ENCODE results near the gene PRMT1.
"Not testable (repeated sequence)": the region's sequence is repeated elsewhere in the genome, so short reads cannot be mapped to it uniquely, and the experiment has no call there.

PRMT1 gene

GRCh38 chr19:49705919-49706318, 28.8 kb downstream of the PRMT1 start:
- Mint-ChIP-seq H3K27ac (no peak overlapping the region), H3K27me3 (peaks cover 32% of the 10 kb centered on the region), H3K9me3 (no peaks in the 10 kb centered on the region), H3K4me3 (no peak overlapping the region), H3K36me3 (peaks cover 5% of the 10 kb centered on the region), H3K4me1 (no peaks in the 10 kb centered on the region)
- ATAC-seq = no peak

- Mint-ChIP-seq H3K4me3 (no peak overlapping the region), H3K4me1 (no peaks in the 10 kb centered on the region), H3K27ac (no peak overlapping the region), H3K36me3 (peaks cover 5% of the 10 kb centered on the region), H3K27me3 (peaks cover 39% of the 10 kb centered on the region), H3K9me3 (no peaks in the 10 kb centered on the region)
- ATAC-seq = no peak
These were observed 33.4 kb downstream of the PRMT1 start for GRCh38 chr19:49710372-49710951.

DNA sequence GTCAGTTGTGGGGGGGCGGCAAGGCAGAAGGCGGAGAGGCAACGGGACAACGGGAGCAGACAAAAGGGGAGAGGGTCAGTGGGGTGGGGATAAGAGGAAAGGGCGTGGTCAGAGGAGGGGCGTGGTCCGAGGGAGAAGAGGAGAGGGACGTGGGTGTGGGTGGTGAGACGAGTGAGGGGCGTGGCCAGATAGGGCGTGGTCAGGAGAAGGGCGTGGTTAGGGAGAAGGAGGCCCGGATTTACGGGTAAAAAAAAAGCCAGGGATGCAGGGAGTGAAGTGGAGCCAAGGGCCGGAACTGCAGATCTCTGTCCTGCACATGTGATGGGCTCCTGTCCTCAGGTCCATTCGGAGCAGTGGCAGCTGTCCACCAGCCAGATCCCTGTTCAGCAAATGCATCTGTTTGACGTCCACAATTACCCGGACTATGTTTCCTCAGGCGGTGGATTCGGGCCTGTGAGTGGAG, 35.4 kb downstream of the PRMT1 start:
- Mint-ChIP-seq H3K9me3 (no peaks in the 10 kb centered on the region), H3K36me3 (peaks cover 5% of the 10 kb centered on the region), H3K4me1 (no peaks in the 10 kb centered on the region), H3K27ac (no peak overlapping the region), H3K27me3 (peaks cover 39% of the 10 kb centered on the region), H3K4me3 (no peak overlapping the region)
- ATAC-seq = no peak

GRCh38 chr19:49713236-49713845, 36.3 kb downstream of the PRMT1 start:
- H3K27ac Mint-ChIP-seq = no peak overlapping the region
- H3K9me3 Mint-ChIP-seq = no peaks in the 10 kb centered on the region
- peaks cover 5% of the 10 kb centered on the region for H3K36me3 Mint-ChIP-seq
- ATAC-seq = no peak
- no peaks in the 10 kb centered on the region for H3K4me1 Mint-ChIP-seq
- no peak overlapping the region for H3K4me3 Mint-ChIP-seq
- H3K27me3 Mint-ChIP-seq = peaks cover 39% of the 10 kb centered on the region

- H3K27ac Mint-ChIP-seq = no peak overlapping the region
- H3K9me3 Mint-ChIP-seq = no peaks in the 10 kb centered on the region
- peaks cover 7% of the 10 kb centered on the region for H3K4me1 Mint-ChIP-seq
- ATAC-seq = no peak
- no peaks in the 10 kb centered on the region for H3K36me3 Mint-ChIP-seq
- H3K4me3 Mint-ChIP-seq = no peak overlapping the region
- peaks cover 14% of the 10 kb centered on the region for H3K27me3 Mint-ChIP-seq
These were observed 39.1 kb downstream of the PRMT1 start for GRCh38 chr19:49716154-49716553.

- no peaks in the 10 kb centered on the region for H3K27me3 Mint-ChIP-seq
- H3K27ac Mint-ChIP-seq = no peak overlapping the region
- no peaks in the 10 kb centered on the region for H3K9me3 Mint-ChIP-seq
- no peak overlapping the region for H3K4me3 Mint-ChIP-seq
- no peaks in the 10 kb centered on the region for H3K36me3 Mint-ChIP-seq
- ATAC-seq = no peak
- H3K4me1 Mint-ChIP-seq = peaks cover 7% of the 10 kb centered on the region
These were observed 41.4 kb downstream of the PRMT1 start for GRCh38 chr19:49718511-49718910.

- no peaks in the 10 kb centered on the region for H3K36me3 Mint-ChIP-seq
- H3K27ac Mint-ChIP-seq = no peak overlapping the region
- H3K4me3 Mint-ChIP-seq = no peak overlapping the region
These were observed 41.9 kb downstream of the PRMT1 start for GRCh38 chr19:49718991-49719390.

DNA sequence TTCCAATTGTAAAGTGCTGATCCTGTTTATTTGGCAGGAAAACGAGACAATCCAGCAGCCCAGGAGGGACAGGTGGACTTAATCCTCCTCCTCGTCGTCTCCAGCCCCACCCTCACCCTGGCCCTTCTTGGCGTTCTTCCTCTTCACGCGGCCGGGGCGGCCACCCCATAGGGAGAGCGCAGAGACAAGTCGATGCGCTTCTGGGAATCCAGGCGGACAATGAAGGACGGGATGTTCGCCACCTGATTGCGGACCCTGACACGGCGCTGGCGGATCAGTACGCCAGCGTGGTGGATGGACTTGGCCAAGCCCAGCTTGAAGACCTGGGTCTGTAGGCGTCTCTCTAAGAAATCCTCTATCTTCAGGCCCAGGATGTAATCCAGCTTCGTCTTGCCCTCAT, 42.3 kb downstream of the PRMT1 start:
- not testable (repeated sequence) for H3K36me3 Mint-ChIP-seq, H3K27ac Mint-ChIP-seq, H3K9me3 Mint-ChIP-seq, H3K4me1 Mint-ChIP-seq, H3K4me3 Mint-ChIP-seq, H3K27me3 Mint-ChIP-seq, ATAC-seq

More at GRCh38 chr19:49718991-49719390, 41.9 kb downstream of the PRMT1 start:
- H3K9me3 Mint-ChIP-seq = no peaks in the 10 kb centered on the region
- H3K4me1 Mint-ChIP-seq = peaks cover 7% of the 10 kb centered on the region
- H3K27me3 Mint-ChIP-seq = no peaks in the 10 kb centered on the region
- no peak for ATAC-seq

DNA sequence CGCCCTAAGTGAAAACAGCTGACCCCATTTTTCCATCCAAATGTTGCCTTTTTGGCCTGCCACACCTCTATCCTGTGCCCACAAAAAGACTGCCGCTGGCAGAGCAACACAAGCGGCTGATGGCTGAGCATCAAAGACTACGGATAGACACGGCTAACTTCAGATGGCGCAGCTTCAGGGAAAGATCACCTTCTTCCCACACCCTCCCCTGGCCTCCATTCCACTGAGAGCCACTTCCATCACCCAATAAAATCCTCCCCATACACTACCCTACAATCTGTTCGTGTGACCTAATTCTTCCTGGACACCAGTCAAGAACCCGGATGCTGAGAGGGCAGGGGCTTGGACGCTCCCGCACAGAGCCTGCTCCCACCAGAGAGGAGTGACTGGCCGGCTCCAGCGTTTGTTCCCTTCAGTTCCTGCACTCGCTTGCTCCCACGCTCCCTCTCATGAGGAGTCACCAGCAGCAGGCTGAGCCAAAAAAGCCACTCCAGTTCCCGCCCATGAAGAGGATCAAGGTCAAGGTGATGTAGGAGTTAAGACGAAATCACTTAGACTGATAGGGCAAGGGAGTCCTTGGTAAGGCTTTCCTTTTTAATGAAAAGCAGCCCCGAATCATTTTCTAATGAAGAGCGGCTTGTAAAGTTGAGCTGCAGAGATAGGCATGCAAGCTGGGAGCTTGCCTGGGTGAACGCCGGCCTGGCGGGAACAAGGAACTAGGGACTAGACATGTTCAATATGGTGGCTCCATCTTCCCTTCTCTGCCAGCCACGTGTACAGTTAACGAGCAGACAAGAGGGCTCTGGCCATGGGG, 50.4 kb downstream of the PRMT1 start:
- Mint-ChIP-seq H3K4me3 (no peak overlapping the region), H3K27ac (no peak overlapping the region), H3K4me1 (no peaks in the 10 kb centered on the region), H3K36me3 (no peaks in the 10 kb centered on the region), H3K9me3 (no peaks in the 10 kb centered on the region), H3K27me3 (peaks cover 31% of the 10 kb centered on the region)
- no peak for ATAC-seq

GRCh38 chr19:49730166-49730565, 53.1 kb downstream of the PRMT1 start:
- Mint-ChIP-seq H3K4me3 (no peak overlapping the region), H3K9me3 (no peaks in the 10 kb centered on the region), H3K27me3 (peaks cover 32% of the 10 kb centered on the region), H3K27ac (no peak overlapping the region), H3K36me3 (no peaks in the 10 kb centered on the region), H3K4me1 (no peaks in the 10 kb centered on the region)
- no peak for ATAC-seq
